UCSD-AML1 (cell line): ENCODE data around the gene MUC12.
"Not testable (repeated sequence)": the region's sequence is repeated elsewhere in the genome, so short reads cannot be mapped to it uniquely, and the experiment has no call there.

Experiments
- DNase-seq: peaks from one replicate; lab custom pipeline; 2025; ENCODE audit not compliant: unreplicated experiment; lab: John Stamatoyannopoulos, UW

MUC12 gene

GRCh38 chr7:100959894-100960293, 9.5 kb upstream of the MUC12 start:
- no peak for DNase-seq

- no peak for DNase-seq
Measured at GRCh38 chr7:100962537-100962936, 6.8 kb upstream of the MUC12 start.

DNA sequence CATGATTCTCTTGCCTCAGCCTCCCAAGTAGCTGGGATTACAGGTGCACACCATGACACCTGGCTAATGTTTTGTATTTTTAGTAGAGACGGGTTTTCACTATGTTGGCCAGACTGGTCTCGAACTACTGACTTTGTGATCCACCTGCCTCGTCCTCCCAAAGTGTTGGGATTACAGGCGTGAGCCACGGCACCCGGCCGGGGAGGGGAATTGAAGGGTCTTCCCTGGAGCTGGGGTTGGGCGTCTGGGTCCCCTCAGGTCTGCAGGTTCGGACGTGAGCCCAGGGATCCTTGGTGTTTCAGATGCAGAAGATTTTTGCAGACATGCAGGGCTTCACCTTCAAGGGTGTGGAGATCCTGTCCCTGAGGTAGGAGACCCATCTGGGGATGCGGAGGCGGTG, 6.0 kb upstream of the MUC12 start:
- no peak for DNase-seq

DNA sequence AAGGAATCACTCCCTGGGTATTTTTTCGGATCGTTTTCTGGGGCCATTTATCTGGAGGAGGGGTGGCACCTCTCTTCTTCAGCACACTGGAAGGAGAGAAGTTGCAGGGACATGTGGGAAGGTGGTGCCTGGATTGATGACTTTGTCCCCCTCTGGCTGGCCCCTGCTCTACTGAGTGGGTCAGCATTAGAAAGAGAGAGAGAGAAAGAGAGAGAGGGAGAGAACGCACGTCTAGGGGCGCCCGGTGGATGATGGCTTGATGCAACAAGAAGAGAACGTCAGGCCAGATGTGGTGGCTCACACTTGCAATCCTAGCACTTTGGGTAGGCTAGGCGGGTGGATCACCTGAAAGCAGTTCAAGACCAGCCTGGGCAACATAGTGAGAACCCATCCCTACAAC, 5.5 kb upstream of the MUC12 start:
- DNase-seq = no peak

DNA sequence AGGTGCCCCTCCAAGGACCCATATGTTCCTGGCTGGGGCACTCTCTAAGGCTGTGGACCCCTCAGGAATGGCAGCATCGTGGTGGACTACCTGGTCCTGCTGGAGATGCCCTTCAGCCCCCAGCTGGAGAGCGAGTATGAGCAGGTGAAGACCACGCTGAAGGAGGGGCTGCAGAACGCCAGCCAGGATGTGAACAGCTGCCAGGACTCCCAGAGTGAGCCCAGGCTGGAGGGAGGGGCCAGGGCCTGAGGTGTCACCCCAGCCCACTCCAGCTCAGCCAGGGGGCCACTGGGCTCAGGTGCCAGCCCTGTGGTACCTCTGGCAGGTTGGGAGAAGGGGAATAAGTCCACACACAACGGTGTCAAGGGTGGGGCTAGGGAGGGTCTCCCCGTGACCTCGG, 4.7 kb upstream of the MUC12 start:
- DNase-seq = no peak

DNA sequence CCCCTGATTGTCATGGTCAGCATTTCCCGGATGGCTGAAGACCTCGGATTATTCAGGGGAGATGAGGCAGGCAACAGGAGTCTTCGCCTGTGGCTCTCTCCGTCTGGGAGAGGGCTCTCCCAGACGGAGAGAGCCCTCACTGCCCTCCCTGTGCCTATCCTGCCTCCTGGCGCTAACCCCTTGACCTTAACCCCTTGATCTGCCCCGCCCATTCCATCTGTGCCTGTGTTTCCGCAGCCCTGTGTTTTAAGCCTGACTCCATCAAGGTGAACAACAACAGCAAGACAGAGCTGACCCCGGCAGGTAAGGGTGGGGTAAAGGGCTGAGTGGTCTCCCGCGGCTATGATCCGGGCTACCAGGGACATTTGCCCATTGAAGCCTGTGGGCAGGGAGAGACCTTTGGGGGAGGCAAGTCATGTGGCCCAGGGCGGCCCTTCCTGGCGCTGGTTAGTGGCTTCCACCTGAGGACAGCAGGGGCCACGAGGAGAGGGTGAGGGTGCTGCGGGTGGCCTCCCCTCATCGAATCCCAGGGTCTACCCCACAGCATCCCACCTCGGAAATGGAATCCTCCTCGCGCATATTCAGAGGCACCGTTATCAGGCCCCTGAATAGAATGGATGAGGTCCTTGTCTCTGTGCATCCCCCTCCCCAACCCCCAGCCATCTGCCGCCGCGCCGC, 4.2 kb upstream of the MUC12 start:
- no peak for DNase-seq

DNA sequence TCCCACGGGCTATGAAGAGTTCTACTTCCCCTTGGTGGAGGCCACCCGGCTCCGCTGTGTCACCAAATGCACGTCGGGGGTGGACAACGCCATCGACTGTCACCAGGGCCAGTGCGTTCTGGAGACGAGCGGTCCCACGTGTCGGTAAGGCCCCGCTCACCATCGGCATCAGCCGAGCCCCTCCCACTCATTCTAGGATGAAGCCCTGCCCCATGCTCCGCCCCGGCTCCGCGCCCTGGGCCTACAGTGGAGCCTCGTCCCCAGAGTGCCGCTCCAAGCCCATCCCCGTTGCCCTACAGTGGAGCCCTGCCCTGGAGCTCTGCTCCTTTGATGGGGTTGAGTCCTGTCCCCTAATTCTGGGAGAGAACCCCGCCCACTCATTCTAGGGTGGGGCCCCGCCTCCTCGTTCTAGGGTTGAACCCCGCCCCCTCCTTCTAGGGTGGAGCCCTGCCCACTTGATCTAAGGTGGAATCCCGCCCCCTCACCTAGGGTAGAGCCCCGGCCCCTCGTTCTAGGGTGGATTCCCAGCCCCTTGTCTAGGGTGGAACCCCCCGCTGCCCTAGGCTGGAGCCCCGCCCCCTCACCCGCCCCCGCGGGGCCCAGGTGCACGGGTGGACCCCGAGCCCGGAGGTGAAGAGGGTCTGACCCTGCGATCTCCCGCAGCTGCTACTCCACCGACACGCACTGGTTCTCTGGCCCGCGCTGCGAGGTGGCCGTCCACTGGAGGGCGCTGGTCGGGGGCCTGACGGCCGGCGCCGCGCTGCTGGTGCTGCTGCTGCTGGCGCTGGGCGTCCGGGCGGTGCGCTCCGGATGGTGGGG, 3.4 kb upstream of the MUC12 start:
- DNase-seq = no peak

DNA sequence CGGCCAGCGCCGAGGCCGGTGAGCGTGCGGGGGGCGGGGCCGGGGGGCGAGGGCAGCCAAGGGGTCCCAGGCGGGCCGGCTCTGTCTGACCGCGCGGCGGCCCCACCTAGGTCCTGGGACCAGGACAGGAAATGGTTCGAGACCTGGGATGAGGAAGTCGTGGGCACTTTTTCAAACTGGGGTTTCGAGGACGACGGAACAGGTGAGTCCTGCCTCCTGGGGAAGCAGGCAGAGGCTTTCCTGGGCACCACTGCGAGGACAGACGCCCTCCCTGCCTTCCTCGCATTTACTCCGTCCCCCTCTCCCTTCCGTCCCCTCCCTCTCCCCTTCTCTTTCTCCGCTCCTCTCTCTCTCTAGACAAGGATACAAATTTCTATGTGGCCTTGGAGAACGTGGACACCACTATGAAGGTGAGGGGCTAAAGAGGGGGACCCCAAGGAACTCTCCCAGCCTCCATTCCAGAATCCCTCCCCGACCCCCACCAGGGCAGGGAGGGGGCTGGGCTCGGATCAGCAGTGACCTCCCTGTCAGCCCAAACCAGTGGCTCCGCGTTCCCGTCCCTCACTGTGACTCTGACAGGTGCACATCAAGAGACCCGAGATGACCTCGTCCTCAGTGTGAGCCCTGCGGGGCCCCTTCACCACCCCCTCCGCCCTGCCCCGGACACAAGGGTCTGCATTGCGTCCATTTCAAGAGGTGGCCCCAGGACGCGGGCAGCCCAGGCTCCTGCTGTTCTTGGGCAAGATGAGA, 2.6 kb upstream of the MUC12 start:
- DNase-seq = no peak

DNA sequence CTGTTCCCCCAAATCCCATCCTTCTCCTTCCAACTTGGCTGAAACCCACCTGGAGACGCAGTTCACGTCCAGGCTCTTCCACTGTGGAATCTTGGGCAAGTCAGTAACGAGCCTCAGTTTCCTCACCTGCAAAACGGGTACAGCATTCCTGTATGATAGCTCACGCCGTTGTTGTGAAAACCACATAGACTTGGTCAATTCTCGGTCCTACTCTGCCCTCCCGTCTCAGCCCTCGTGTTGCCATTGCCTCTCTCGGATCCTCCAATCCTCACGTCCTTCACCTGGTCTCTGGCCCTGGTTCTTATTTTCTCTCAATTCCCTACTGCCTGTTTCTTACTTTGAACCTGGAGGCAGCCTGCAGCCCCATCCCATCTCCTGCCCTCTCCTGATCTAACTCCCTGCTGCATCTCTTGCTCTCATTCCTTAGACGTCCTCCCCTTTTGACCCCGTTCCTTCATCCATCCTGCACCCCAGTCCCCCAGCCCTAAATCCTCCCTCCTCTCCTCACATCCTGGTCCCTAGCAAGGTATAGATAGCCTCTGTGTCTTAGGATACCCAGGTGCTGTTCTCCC, 2.0 kb upstream of the MUC12 start:
- DNase-seq = no peak

- DNase-seq = no peak
Measured at GRCh38 chr7:100968031-100968430, 1.3 kb upstream of the MUC12 start.

- DNase-seq = no peak
Measured at GRCh38 chr7:100968650-100969049, 715 bp upstream of the MUC12 start.

DNA sequence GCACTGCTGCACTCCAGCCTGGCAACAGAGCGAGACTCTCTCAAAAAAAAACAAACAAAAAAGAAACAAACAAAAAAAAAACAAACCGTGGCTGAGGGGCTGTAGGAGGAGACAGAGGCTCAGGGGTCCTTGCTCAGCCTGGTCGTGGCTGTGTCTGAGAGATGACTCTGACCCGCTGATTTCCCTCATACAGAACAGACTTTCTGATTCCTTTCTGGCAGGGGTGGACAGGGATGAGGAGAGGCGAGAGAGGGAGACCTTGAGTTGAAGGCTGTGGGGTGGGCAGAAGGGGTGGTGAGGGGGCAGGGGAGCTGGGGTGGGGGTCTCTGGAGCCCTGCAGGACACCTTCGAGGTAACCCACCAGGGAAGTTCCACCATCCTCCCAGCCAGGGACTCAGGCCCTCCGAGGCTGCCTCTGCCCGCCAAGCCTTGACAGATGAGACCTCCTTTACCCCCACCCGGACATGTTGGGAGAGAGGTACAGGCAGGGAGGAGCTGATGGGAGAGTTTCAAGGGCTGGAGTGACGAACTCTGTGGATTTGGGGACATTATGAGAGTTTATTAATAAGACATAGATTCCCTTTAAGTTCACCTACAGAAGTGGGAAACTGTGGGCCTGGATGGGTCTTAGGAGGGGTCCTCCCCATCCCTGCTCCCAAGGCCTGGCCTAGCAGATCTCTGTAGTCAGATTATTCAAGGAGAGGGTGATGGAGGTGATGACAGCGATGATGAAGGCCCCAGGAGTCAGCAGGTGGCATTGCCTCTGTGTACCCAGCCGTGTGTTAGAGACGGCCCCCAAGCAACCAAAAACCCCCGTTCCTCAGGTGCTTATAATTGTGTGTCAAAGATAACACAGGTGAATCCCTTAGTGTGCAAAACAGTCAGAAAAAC, 2.0 kb downstream of the MUC12 start:
- no peak for DNase-seq

DNA sequence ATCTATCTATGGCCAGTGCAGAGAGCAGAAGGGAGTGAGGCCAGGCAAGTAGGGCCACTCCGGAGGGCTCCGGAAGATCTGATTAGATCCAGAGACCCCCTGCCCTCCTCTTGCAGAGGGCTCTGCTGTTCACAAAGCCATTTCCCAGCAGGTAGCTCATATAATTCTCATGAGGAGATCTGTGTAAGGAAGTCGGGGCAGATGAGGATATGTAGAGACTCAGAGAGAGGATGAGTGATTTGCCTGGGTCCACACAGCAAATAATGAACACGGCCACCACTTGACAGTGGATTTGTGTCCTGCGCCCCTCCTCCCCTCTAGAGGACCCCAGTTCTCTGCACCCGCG, 2.6 kb downstream of the MUC12 start:
- no peak for DNase-seq

- no peak for DNase-seq
Measured at GRCh38 chr7:100974021-100974420, 4.7 kb downstream of the MUC12 start.

DNA sequence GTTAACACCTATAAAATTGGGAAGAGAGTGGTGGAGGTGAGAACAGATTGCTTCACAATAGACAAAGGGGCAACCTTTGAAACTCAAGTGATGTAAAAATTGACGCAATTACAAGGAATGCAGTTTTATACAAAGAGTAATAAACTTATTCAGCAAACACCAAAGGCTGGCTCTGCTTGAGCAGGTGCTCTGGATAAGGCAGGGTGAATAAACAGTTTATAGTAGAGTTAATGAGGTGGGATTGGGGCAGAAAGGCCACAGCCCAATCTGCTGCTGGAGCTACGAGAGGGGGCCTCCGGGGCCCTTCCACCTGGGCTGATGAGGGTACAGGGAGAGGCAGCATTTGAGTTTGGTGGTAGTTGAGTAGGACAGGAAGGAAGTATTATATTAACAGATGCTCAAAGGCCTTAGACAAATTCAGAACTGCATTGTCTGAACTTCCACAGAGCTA, 6.0 kb downstream of the MUC12 start:
- no peak for DNase-seq

- no peak for DNase-seq
Measured at GRCh38 chr7:100978300-100978699, 8.9 kb downstream of the MUC12 start.

- DNase-seq = no peak
Measured at GRCh38 chr7:100983451-100984187, 14.3 kb downstream of the MUC12 start.

DNA sequence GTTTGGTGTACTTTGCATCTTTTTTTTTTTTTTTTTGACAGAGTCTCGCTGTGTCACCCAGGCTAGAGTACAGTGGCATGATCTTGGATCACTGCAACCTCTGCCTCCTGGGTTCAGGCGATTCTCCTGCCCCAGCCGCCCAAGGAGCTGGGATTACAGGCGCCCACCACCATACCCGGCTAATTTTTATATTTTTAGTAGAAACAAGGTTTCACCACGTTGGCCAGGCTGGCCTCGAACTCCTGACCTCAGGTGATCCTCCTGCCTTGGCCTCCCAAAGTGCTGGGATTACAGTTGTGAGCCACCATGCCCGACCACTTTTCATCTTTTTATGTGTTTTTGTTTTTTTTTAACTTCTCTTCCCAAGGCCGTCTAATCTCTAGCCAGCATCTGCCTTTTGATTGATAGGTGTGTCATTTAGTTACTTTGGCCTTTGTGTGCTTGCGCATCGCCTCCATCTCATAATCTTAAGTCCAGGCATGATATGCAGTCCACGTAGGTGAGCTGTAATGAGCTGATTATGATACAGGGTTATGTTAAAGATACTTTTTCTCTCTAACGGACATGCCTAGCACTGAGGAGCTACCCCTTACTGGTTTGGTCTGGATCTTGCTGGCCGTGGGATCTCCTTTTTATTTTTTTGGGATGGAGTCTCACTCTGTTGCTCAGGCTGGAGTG, 15.0 kb downstream of the MUC12 start:
- not testable (repeated sequence) for DNase-seq

DNA sequence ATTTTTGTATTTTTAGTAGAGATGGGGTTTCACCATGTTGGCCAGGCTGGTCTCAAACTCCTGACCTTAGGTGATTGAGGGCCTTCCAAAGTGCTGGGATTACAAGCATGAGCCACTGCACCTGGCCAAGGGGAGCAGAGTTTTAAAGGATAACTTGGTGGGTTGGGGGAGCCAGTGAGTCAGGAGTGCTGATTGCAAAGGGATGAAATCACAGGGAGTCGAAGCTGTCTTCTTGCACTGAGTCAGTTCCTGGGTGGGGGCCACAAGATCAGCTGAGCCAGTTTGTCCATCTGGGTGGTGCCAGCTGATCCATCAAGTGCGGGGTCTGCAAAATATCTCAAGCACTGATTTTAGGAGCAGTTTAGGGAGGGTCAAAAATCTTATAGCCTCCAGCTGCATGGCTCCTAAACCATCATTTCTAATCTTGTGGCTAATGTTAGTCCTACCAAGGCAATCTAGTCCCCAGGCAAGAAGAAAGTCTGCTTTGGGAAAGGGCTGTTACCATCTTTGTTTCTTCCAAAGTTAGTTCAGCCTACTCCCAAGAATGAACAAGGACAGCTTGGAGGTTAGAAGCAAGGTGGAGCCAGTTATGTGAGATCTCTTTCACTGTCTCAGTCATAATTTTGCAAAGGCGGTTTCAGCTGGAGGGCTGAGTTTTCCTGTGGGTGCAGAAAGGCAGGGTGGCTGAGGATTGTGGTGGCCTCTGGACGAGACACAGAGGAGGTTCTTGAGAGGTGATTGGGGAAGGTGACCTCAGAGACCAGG, 15.8 kb downstream of the MUC12 start:
- not testable (repeated sequence) for DNase-seq
